CD4-positive, alpha-beta T cell treated with Interleukin-10 for 1 hour (primary cell): ENCODE measurements around the gene PDE4B.

Experiments used
- DNase-seq: peaks from one replicate; pipeline ENCODE4 v3.0.0-alpha.2; 2020

PDE4B gene

DNA sequence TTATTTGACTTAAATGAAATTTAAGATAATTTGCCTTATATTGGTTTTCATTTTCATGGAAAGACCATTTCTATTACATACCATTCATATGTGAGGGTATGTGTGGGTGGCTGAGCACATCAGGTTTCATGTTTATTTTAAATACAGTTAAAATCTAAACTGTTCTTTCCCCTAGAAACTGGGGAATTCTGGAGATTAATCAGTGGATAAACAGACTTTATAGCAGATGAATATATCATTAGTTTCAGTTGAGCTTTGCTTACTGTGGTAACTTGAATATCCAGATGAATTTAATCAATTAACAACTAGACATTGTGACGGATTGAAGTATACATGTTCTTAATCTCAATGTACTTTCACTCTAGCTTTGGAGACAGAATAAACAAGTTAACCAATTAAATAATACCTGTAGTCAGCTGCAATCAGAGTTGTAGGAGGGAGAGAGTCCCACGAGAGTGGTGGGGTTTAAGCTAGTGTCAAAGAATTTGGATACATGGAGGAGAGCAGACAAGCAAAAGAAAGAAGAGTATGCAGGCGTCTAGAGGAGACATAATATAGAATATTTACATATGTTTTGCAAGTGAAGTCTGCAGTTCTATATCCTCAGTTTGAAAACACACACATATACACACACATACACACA is 97.6 kb downstream of the PDE4B start:
- DNase-seq = no peak

GRCh38 chr1:65894738-65895605 is 102.3 kb downstream of the PDE4B start:
- no peak for DNase-seq

GRCh38 chr1:65896721-65897120 is 104.0 kb downstream of the PDE4B start:
- DNase-seq = no peak

DNA sequence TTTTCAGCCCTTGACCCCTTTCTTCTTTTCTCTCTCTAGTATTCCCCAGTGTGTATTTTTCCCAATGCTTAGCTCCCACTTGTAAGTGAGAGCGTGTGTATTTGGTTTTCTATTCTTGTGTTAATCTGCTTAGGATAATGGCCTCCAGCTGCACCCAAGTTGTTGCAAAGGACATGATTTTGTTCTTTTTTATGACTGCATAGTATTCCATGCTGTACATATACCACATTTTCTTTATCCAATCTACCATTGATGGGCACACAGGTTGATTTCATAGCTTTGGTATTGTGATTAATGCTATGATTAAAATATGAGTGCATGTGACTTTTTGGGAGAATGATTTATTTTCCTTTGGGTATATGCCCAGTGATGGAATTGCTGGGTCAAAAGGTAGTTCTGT is 104.8 kb downstream of the PDE4B start:
- no peak for DNase-seq

DNA sequence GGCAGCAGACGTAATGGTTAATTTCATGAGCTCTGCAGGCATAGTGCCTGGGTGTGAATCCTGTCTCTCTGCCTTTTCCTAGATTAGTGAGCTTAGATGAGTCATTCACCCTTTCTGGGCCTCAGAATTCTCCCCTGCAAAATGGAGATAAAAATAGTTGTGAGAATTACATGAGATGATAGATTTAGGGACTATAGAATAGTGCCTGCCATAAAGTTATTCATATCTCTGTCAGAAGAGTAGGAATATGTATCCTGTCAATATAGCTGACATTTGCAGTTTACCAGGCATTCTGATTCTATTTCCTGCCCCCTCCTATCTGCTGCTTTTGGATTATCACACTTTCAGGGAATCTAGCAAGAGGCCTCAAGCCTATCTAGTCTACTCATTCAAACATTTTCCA is 112.0 kb downstream of the PDE4B start:
- DNase-seq = no peak

GRCh38 chr1:65910432-65910831 is 117.7 kb downstream of the PDE4B start:
- no peak for DNase-seq

DNA sequence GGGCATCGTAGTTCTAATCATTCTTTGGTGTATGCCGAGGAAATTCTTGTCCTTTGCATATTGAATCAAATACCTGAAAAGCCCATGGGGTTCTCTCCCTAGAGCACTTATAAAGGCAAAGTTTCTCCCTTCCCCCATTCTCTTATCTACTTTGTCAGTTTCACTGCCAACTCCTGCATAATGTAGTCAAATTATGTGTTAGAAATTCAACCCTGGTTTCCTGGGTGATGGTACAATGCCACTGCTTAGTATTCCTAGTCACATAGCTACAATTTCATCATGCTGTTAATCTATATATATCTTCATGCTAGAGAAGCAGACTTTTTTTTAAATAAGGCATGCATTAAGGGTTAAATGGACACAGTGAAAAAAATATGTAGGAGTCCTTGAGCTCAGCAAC is 119.0 kb downstream of the PDE4B start:
- DNase-seq = no peak

- no peak for DNase-seq
These were observed 125.9 kb downstream of the PDE4B start for GRCh38 chr1:65918564-65918963.

GRCh38 chr1:65921446-65921845 is 128.8 kb downstream of the PDE4B start:
- no peak for DNase-seq

GRCh38 chr1:65924471-65924870 is 131.8 kb downstream of the PDE4B start:
- DNase-seq = no peak

- no peak for DNase-seq
These were observed 145.8 kb downstream of the PDE4B start for GRCh38 chr1:65938506-65938905.

GRCh38 chr1:65939191-65939590 is 146.5 kb downstream of the PDE4B start:
- DNase-seq = no peak

- DNase-seq = no peak
These were observed 146.9 kb downstream of the PDE4B start for GRCh38 chr1:65939636-65940035.

- DNase-seq = no peak
These were observed 147.4 kb downstream of the PDE4B start for GRCh38 chr1:65940126-65940525.

DNA sequence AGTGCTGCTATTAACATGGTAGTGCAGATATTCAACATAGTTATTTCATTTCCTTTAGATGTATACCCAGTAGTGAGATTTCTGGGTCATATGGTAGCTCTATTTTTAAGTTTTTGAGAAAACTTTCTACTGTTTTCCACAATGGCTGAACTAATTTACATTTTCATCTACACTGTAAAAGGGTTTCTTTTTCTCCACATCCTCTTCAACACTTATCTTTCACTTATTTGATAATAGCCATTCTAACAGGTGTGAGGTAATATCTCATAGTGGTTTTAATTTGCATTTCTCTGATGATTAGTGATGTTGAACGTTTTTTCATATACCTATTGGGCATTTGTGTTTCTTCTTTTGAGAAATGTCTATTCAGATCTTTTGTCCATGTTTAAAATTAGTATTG is 149.8 kb downstream of the PDE4B start:
- DNase-seq = no peak

- DNase-seq = no peak
These were observed 153.7 kb downstream of the PDE4B start for GRCh38 chr1:65946376-65946775.

- DNase-seq = no peak
These were observed 154.3 kb downstream of the PDE4B start for GRCh38 chr1:65946960-65947359.

DNA sequence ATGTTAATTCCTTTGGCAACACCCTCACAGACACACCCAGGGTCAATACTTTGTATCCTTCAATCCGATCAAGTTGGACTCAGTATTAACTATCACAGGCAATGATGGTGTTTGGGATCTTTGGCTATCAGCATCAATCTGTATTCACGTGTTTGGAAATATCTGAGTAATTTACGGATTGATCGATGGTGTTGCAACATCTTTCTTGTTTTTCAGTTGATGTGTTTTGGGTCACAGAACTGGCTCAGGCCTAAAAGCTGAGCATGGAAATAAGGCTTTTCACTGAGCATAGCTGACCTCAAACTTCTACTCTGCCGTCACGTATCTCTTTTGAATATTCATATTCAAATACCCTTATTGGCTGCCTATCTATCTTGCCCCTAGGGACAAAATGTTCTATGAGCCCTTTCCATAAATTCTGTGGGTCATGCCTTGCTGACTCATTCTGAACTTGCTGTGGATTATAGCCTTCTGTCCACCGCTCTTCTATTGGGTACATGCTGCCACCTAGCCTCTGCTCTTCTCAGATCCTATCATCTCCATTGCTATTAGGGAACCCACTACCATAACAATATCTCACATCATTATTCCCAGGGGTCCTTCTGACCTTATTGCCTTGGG is 156.0 kb downstream of the PDE4B start:
- no peak for DNase-seq

GRCh38 chr1:65949230-65949626 is 156.5 kb downstream of the PDE4B start:
- DNase-seq = no peak

- no peak for DNase-seq
These were observed 157.2 kb downstream of the PDE4B start for GRCh38 chr1:65949933-65950332.

DNA sequence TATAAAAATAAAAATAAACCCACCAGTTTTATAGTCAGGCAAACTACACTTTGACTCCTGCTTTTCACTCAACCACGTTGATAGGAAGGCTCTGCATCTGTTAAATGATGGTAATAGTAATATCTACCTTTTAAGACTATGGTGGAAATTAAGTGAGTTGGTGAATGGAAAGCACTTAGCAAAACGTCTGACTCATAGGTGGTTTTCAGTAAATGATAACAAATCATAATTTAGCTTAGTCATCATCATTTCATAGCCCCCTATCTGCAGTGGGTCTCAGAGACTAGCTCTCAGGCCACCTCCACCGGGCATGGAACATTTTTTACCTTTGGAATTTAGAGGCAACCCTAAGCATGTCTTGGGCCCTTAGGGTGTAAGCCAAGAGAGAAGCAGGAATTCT is 160.0 kb downstream of the PDE4B start:
- no peak for DNase-seq

DNA sequence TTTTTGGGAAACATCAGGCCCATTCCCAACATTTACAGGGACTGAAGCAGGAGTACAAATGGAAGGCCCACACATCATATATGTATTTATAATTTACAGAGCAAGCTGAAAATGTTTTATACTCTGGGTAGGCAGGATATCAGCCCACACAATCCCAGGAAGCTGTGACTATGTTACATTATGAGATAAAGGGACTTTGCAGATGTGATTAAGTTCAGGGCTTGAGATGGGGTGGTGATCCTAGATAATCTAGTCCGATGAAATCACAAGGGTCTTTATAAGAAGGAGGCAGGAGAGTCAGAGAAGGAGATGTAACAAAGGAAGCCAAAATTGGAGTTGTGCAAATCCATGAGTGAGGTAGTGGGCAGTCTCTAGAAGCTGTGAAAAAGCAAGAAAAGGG is 160.5 kb downstream of the PDE4B start:
- DNase-seq = no peak

GRCh38 chr1:65955071-65955470 is 162.4 kb downstream of the PDE4B start:
- no peak for DNase-seq

- DNase-seq = no peak
These were observed 162.8 kb downstream of the PDE4B start for GRCh38 chr1:65955503-65955902.
